Measurements from ENCODE around the gene SNX32.

GRCh38 chr11:65834202-65834601, 439 bp downstream of the SNX32 start:
- TF ChIP-seq, protein P1, sequence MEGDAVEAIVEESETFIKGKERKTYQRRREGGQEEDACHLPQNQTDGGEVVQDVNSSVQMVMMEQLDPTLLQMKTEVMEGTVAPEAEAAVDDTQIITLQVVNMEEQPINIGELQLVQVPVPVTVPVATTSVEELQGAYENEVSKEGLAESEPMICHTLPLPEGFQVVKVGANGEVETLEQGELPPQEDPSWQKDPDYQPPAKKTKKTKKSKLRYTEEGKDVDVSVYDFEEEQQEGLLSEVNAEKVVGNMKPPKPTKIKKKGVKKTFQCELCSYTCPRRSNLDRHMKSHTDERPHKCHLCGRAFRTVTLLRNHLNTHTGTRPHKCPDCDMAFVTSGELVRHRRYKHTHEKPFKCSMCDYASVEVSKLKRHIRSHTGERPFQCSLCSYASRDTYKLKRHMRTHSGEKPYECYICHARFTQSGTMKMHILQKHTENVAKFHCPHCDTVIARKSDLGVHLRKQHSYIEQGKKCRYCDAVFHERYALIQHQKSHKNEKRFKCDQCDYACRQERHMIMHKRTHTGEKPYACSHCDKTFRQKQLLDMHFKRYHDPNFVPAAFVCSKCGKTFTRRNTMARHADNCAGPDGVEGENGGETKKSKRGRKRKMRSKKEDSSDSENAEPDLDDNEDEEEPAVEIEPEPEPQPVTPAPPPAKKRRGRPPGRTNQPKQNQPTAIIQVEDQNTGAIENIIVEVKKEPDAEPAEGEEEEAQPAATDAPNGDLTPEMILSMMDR (optimal IDR thresholded peaks at IDR 0.05 in 1 of 3, IDR thresholded peaks at IDR 0.05 in 1 of 3, conservative IDR thresholded peaks at IDR 0.05 in 1 of 3; ENCODE audit: extremely low read depth in 1 of 3, insufficient read depth in 2 of 3, low read length in 3 of 3) = no peak
- TF ChIP-seq EZH2 (IDR thresholded peaks at IDR 0.05; ENCODE audit: low read length) = no peak

Measured in keratinocyte (primary cell).